Nephron (organoid): Measurements from ENCODE around the gene KCNN3.
A peak's percentile ranks its signal among the peaks of the same experiment; 100 is the strongest.

Source experiments
- H3K27ac Mint-ChIP-seq, 3 experiments: 2 replicates each; pipeline ENCODE4 v1.8.0; 2020; ENCODE audit warnings: mixed read lengths in 3 of 3, mild to moderate bottlenecking in 2 of 3, moderate library complexity in 1 of 3
- H3K27me3 Mint-ChIP-seq: 2 replicates; pipeline ENCODE4 v1.8.0; 2021; ENCODE audit warnings: low read depth, mild to moderate bottlenecking, moderate library complexity, mixed read lengths
- H3K36me3 Mint-ChIP-seq: 2 replicates; pipeline ENCODE4 v1.8.0; 2020; ENCODE audit warnings: low read depth, mixed read lengths
- H3K4me1 Mint-ChIP-seq: 2 replicates; pipeline ENCODE4 v1.8.0; 2020; ENCODE audit warnings: mixed read lengths
- H3K4me3 Mint-ChIP-seq, 3 experiments: 2 replicates each; pipeline ENCODE4 v1.8.0; 2020; ENCODE audit warnings: mild to moderate bottlenecking in 3 of 3, mixed read lengths in 3 of 3, moderate library complexity in 2 of 3
- H3K9me3 Mint-ChIP-seq: 2 replicates; pipeline ENCODE4 v1.8.0; 2020; ENCODE audit warnings: mixed read lengths
- TF ChIP-seq, protein P1 (sequence below), 3 experiments: fragments of 200-600 bp; sonication (generic); IDR thresholded peaks; one replicate each; pipeline ENCODE4 v1.5.0; 2021; ENCODE audit warnings: antibody characterized with exemption in 3 of 3; ENCODE audit not compliant: unreplicated experiment in 3 of 3

KCNN3 gene

DNA sequence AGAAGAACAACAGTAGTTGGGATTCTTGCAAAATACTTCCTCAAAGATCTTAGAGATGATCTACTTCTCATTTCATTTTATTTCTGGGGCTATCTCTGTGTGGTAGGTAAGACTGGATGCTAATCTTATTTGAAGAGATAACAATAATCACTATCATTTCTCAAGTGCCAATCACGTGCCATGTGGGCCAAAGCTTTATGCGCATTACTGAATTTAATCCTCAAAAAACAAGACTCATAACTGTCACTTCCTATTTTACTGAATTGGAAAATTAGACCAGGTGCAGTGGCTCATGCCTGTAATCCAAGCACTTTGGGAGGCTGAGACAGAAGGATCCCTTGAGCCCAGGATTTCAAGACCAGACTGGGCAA, 121.7 kb downstream of the KCNN3 start:
- Mint-ChIP-seq H3K36me3 (no peaks in the 10 kb centered on the region), H3K9me3 (no peaks in the 10 kb centered on the region), H3K4me3 (peak overlapping the region in 2 of 3 experiments; percentile 29 to 37), H3K27ac (peak overlapping the region; percentile 80 to 83 (median 80)), H3K27me3 (peaks cover 21% of the 10 kb centered on the region), H3K4me1 (peaks cover 60% of the 10 kb centered on the region)
- TF ChIP-seq, protein P1, sequence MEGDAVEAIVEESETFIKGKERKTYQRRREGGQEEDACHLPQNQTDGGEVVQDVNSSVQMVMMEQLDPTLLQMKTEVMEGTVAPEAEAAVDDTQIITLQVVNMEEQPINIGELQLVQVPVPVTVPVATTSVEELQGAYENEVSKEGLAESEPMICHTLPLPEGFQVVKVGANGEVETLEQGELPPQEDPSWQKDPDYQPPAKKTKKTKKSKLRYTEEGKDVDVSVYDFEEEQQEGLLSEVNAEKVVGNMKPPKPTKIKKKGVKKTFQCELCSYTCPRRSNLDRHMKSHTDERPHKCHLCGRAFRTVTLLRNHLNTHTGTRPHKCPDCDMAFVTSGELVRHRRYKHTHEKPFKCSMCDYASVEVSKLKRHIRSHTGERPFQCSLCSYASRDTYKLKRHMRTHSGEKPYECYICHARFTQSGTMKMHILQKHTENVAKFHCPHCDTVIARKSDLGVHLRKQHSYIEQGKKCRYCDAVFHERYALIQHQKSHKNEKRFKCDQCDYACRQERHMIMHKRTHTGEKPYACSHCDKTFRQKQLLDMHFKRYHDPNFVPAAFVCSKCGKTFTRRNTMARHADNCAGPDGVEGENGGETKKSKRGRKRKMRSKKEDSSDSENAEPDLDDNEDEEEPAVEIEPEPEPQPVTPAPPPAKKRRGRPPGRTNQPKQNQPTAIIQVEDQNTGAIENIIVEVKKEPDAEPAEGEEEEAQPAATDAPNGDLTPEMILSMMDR (IDR thresholded peaks at IDR 0.05; ENCODE audit: unreplicated experiment in 3 of 3), result no peak

DNA sequence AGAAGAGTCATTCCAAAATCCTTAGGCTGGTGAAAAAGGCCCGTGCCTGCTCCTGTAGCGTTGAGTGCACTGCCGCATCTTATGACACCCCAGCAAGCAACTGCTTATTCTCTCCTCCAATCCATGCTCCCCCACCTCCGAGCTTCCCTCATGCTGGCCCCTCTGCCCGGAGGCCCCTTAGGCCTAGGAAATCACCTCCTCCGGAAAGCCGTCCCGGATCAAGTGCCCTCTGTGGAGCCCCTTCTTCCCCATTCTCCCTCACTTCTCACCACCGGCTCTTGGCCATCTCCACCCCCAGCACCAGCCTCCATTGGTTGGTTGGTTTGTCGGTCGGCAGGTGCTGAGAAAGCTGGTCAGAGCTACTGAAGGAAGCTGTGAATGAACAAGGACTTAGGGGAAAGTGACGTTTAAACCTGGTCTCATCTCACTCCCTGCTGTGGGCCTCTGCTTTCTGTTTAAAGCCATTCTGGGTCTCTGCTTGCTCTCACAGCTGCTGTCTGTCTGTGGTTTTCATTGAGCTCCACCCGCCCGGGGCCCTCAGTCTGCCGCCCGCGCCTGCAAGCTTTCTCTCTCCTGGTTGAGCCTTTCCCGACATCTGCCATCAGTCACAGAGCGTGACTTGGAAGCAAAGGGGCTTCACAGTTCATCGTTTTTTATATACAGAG, 122.2 kb downstream of the KCNN3 start:
- no peaks in the 10 kb centered on the region for H3K36me3 Mint-ChIP-seq
- H3K27me3 Mint-ChIP-seq, result peaks cover 16% of the 10 kb centered on the region
- no peaks in the 10 kb centered on the region for H3K9me3 Mint-ChIP-seq
- peaks cover 57% of the 10 kb centered on the region for H3K4me1 Mint-ChIP-seq
- TF ChIP-seq, protein P1 (IDR thresholded peaks at IDR 0.05; ENCODE audit: unreplicated experiment in 3 of 3), result no peak
- peak overlapping the region; percentile 29 to 44 (median 37) for H3K4me3 Mint-ChIP-seq
- H3K27ac Mint-ChIP-seq, result peak overlapping the region; percentile 80 to 83 (median 80)

DNA sequence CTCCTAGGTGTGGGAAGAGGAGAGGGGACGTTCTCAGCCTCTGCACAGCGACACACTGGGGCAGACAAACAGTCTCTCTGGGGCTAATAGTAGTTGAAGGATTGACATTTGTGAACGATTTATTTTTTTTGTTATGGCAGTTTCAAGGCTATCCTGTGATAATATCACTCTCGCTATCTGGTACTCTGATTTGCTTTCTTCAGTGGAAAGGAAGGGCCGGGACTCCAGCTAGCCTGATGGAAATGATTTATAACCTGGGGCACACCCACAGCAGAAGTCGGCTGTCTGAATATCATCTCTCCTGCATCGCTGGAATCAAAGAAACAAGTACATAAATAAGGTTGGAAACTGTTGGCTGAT, 122.7 kb downstream of the KCNN3 start:
- peaks cover 21% of the 10 kb centered on the region for H3K27me3 Mint-ChIP-seq
- peak overlapping the region in 1 of 3 experiments; percentile 37 for H3K4me3 Mint-ChIP-seq
- H3K9me3 Mint-ChIP-seq, result no peaks in the 10 kb centered on the region
- peak overlapping the region; percentile 80 to 83 (median 80) for H3K27ac Mint-ChIP-seq
- peaks cover 62% of the 10 kb centered on the region for H3K4me1 Mint-ChIP-seq
- TF ChIP-seq, protein P1 (IDR thresholded peaks at IDR 0.05; ENCODE audit: unreplicated experiment in 3 of 3), result no peak
- H3K36me3 Mint-ChIP-seq, result no peaks in the 10 kb centered on the region

- Mint-ChIP-seq H3K9me3 (peaks cover 5% of the 10 kb centered on the region), H3K36me3 (no peaks in the 10 kb centered on the region)
- TF ChIP-seq, protein P1 (IDR thresholded peaks at IDR 0.05; ENCODE audit: unreplicated experiment in 3 of 3), result no peak
Measured at GRCh38 chr1:154746622-154747299, 123.3 kb downstream of the KCNN3 start.

GRCh38 chr1:154745750-154746425, 124.2 kb downstream of the KCNN3 start:
- peaks cover 26% of the 10 kb centered on the region for H3K27me3 Mint-ChIP-seq
- H3K4me3 Mint-ChIP-seq, result no peak overlapping the region
- TF ChIP-seq, protein P1 (IDR thresholded peaks at IDR 0.05; ENCODE audit: unreplicated experiment in 3 of 3), result no peak
- H3K4me1 Mint-ChIP-seq, result peaks cover 58% of the 10 kb centered on the region
- H3K9me3 Mint-ChIP-seq, result peaks cover 9% of the 10 kb centered on the region
- H3K27ac Mint-ChIP-seq, result peak overlapping the region in 1 of 3 experiments; percentile 63
- H3K36me3 Mint-ChIP-seq, result no peaks in the 10 kb centered on the region

More at GRCh38 chr1:154746622-154747299, 123.3 kb downstream of the KCNN3 start:
- Mint-ChIP-seq H3K4me3 (no peak overlapping the region), H3K4me1 (peaks cover 66% of the 10 kb centered on the region), H3K27ac (peak overlapping the region in 2 of 3 experiments; percentile 80), H3K27me3 (peaks cover 26% of the 10 kb centered on the region)
